Thyroid gland (tissue), 4 donors: Measurements from ENCODE around the gene CHST13. TPM values are rescaled to one million over a fixed set of nuclear protein-coding genes. Genes with fewer than 3 reads are reported as not detected.

Experiments
- DNase-seq, 2 donors: peaks; one replicate each; pipeline ENCODE4 v3.0.0-alpha.2; 2019
- H3K27ac ChIP-seq, 3 donors: fragments of 200-600 bp; sonication (generic); 1 replicate in 2 of 3; 2 replicates in 1 of 3; pipeline ENCODE4 v1.5.1; 2016 to 2019; ENCODE audit warnings: mild to moderate bottlenecking in 1 of 3, moderate library complexity in 1 of 3
- H3K27me3 ChIP-seq: fragments of 200-600 bp; sonication (generic); one replicate; pipeline ENCODE4 v1.5.1; 2019
- H3K36me3 ChIP-seq, 2 donors: fragments of 200-600 bp; sonication (generic); one replicate each; pipeline ENCODE4 v1.5.1; 2016 to 2019
- H3K4me1 ChIP-seq, 2 donors: fragments of 200-600 bp; sonication (generic); one replicate each; pipeline ENCODE4 v1.5.1; 2017 to 2019
- H3K4me3 ChIP-seq, 3 donors: fragments of 200-600 bp; sonication (generic); replicated peaks in 1 of 3; 1 replicate in 2 of 3; 2 replicates in 1 of 3; pipeline ENCODE4 v1.5.1; 2016; ENCODE audit warnings: mild to moderate bottlenecking in 1 of 3
- H3K9me3 ChIP-seq: fragments of 200-600 bp; sonication (generic); one replicate; pipeline ENCODE4 v1.5.1; 2017
- CTCF ChIP-seq, 6 experiments: fragments of 200-600 bp in 3 of 6; fragments of 450-650 bp in 3 of 6; sonication (generic) in 3 of 6; IDR thresholded peaks; one replicate each; pipeline ENCODE4 v1.5.1; 2016 to 2019; ENCODE audit warnings: antibody characterized with exemption in 6 of 6, mild to moderate bottlenecking in 2 of 6, inconsistent platforms in 1 of 6, moderate library complexity in 1 of 6
- POLR2A ChIP-seq, 2 donors: fragments of 450-650 bp; IDR thresholded peaks; one replicate each; pipeline ENCODE4 v1.6.1; 2017; ENCODE audit warnings: antibody characterized with exemption in 2 of 2, mild to moderate bottlenecking in 2 of 2, moderate library complexity in 1 of 2
- WGBS, 2 donors: methylation state at CpG; one replicate each; pipeline ENCODE4 v1.1.5; 2017; 5-methylcytosine and 5-hydroxymethylcytosine counted together
- intact Hi-C: fragments of 100-400 bp; cut with DNase I; formaldehyde crosslinking; loops from one replicate; pipeline ENCODE4 v1.15.1; 2023
- total RNA-seq, 4 donors: library from RNA; depleted of rRNA; stranded (reverse); fragments of >200 nt; gene quantifications; one replicate each; pipeline ENCODE4 v1.2.3, GENCODE V29; 2016

CHST13 gene
- total RNA-seq, 4 donors from 2014 or later = 0.13 to 0.56 TPM; not detected in 2

DNA sequence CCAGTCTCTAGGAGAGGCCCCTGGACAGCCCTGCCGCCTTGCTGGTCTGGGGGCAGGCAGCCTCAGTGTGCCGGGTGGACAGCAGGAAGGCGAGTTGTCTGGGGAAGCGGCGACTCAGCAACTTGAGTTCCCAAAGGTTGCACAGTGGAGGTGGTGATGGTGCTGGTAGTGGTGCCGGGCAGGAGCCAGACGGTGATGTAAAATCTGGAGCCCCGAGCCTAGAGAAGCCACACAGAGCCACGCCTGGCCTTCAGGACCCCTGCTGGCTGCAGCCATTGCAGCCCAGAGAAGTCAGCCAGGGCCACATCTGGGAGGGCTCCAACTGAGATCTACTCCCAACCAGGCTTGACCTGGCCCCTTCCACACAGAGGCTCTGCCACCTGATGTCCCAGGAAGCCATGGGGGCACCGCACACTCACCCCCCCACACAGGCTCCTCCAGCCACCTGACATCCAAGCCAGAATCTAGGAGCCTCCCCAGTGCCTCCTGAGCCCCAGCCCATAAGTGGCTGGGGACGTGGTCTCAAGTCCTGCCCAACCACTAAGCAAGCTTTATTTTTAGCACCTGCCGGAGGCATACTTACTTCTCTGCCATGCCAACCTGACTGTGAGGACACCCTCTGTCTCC lies 26.0 kb downstream of the CHST13 start:
- Histone ChIP-seq H3K27ac (no peak overlapping the region), H3K36me3 (no peaks in the 10 kb centered on the region), H3K4me3 (no peak overlapping the region), H3K27me3 (no peaks in the 10 kb centered on the region), H3K9me3 (no peaks in the 10 kb centered on the region), H3K4me1 (no peaks in the 10 kb centered on the region)
- no peak for DNase-seq
- WGBS, 2 donors = 81 to 82% methylated on average over 10 to 11 of the region's 12 CpGs
- TF ChIP-seq POLR2A (IDR thresholded peaks at IDR 0.05) (no peak), CTCF (IDR thresholded peaks at IDR 0.05) (no peak)
- intact Hi-C loops = no loop called here

- intact Hi-C loops = no loop called here
- Histone ChIP-seq H3K4me3 (no peak overlapping the region), H3K9me3 (no peaks in the 10 kb centered on the region), H3K27me3 (no peaks in the 10 kb centered on the region), H3K36me3 (no peaks in the 10 kb centered on the region), H3K4me1 (no peaks in the 10 kb centered on the region), H3K27ac (no peak overlapping the region)
- TF ChIP-seq POLR2A (IDR thresholded peaks at IDR 0.05) (no peak), CTCF (IDR thresholded peaks at IDR 0.05) (no peak)
- DNase-seq = no peak
- WGBS, 2 donors = 82 to 88% methylated on average over 7 to 11 of the region's 11 CpGs
These were observed 26.6 kb downstream of the CHST13 start for GRCh38 chr3:126550488-126551051.

DNA sequence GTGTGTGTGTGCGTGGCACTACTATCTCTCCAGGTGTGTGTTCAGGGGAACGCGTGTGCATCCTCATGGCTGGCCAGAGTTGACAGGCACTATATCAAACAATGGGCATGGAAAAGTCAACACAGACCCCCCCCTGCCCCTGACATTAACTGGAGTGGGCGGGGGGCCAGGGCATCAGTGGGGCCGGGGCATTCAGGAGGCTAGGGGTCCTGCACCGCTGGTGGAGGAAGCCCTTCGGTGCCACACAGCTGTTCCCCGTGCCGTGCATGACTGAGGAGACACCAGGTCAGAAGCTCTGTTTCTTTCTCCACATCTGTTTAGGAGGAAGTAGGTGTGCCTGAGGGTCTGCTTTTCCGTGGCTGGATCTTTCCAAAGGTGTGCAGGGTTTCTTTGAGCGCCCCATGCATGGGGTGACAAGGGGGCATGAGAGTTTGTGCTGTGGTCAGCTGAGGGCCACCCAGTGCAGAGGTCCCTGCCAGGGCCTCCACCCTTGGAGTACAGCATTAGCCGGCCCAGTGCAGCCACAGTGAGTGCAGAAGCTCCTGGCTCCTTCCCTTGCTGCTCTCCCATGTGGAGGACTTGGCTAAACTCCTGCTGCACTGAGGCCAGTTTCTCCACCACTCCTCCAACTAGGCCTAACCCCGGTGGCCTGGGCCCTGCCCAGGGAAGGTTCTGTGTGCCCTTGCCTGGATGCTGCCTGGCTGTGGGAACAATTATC lies 27.3 kb downstream of the CHST13 start:
- TF ChIP-seq POLR2A (IDR thresholded peaks at IDR 0.05) = no peak
- TF ChIP-seq CTCF (IDR thresholded peaks at IDR 0.05) = no peak
- Histone ChIP-seq H3K4me1 (no peaks in the 10 kb centered on the region), H3K4me3 (no peak overlapping the region), H3K27ac (no peak overlapping the region), H3K9me3 (no peaks in the 10 kb centered on the region), H3K36me3 (no peaks in the 10 kb centered on the region), H3K27me3 (no peaks in the 10 kb centered on the region)
- WGBS, 2 donors = 82 to 92% methylated on average over 8 to 11 of the region's 13 CpGs
- intact Hi-C loops = no loop called here
- DNase-seq = no peak

DNA sequence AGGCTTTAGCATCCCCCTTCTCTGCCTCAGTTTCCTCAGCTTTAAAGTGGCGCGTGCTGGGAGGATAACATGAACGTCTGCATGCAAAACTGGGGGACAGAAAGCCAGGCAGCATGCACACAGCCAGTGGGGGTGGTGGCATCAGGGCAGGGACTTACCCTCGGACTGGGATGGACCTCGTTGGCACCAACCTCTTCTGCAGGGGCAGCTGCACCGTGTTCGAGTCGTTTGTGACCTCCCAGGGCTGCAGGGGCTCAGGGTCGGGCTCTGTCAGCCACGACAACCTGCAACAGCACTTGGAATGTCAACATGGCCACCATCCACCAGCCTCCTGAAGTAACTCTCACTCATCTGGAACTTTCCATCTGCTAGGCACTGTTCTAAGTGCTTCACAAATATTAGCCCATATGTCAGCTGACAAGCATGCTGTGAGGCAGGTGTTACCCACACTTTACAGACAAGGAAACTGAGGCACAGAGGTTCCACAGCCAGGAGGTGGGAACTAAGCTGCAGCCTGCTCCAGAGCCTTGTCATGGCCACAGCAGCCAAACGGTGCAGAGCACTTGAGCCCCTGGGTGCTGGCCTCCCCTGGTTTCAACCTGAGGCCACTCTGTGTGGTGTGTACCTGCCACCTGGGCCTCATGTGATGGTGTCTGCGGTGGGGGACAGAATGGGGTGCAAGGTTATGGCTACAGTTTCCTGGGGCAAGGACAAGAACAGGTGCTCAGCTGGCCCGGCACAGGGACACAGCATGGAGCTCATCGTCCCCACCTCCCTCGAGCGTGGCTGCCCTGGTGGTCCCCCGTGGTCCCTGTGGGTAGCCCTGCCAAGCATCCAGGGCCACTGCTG lies 28.1 kb downstream of the CHST13 start:
- intact Hi-C loops = no loop called here
- no peaks in the 10 kb centered on the region for H3K9me3 ChIP-seq
- no peaks in the 10 kb centered on the region for H3K36me3 ChIP-seq
- TF ChIP-seq POLR2A (IDR thresholded peaks at IDR 0.05) (no peak), CTCF (IDR thresholded peaks at IDR 0.05) (no peak)
- H3K27ac ChIP-seq = no peak overlapping the region
- no peak overlapping the region for H3K4me3 ChIP-seq
- WGBS, 2 donors = 64 to 95% methylated on average over 4 to 17 of the region's 17 CpGs
- H3K4me1 ChIP-seq = no peaks in the 10 kb centered on the region
- no peak for DNase-seq
- H3K27me3 ChIP-seq = no peaks in the 10 kb centered on the region
